ENCODE results near the gene RHCG.

RHCG gene

GRCh38 chr15:89502867-89503595 lies 6.6 kb upstream of the RHCG start:
- DNase-seq: no peak

GRCh38 chr15:89501646-89502045 lies 5.3 kb upstream of the RHCG start:
- DNase-seq: no peak

- no peak for DNase-seq
These were observed 4.3 kb upstream of the RHCG start for GRCh38 chr15:89500397-89501270.

GRCh38 chr15:89499156-89499555 lies 2.8 kb upstream of the RHCG start:
- no peak for DNase-seq

GRCh38 chr15:89498574-89498906 lies 2.2 kb upstream of the RHCG start:
- no peak for DNase-seq

- DNase-seq: no peak
These were observed 848 bp upstream of the RHCG start for GRCh38 chr15:89497231-89497630.

GRCh38 chr15:89495638-89496145 lies 691 bp downstream of the RHCG start:
- no peak for DNase-seq

- no peak for DNase-seq
These were observed 1.3 kb downstream of the RHCG start for GRCh38 chr15:89494941-89495637.

GRCh38 chr15:89494031-89494430 lies 2.4 kb downstream of the RHCG start:
- DNase-seq: no peak

GRCh38 chr15:89492934-89493631 lies 3.3 kb downstream of the RHCG start:
- no peak for DNase-seq

GRCh38 chr15:89492111-89492641 lies 4.2 kb downstream of the RHCG start:
- no peak for DNase-seq

GRCh38 chr15:89490814-89491315 lies 5.5 kb downstream of the RHCG start:
- DNase-seq: no peak

GRCh38 chr15:89490081-89490813 lies 6.1 kb downstream of the RHCG start:
- DNase-seq: no peak

GRCh38 chr15:89489376-89489775 lies 7.0 kb downstream of the RHCG start:
- DNase-seq: no peak

- no peak for DNase-seq
These were observed 8.6 kb downstream of the RHCG start for GRCh38 chr15:89487791-89488190.

- DNase-seq: peak; percentile 14
These were observed 9.7 kb downstream of the RHCG start for GRCh38 chr15:89486726-89487050.

- DNase-seq: no peak
These were observed 13.3 kb downstream of the RHCG start for GRCh38 chr15:89483079-89483478.

GRCh38 chr15:89482139-89482538 lies 14.2 kb downstream of the RHCG start:
- no peak for DNase-seq

GRCh38 chr15:89480505-89480904 lies 15.9 kb downstream of the RHCG start:
- no peak for DNase-seq

- DNase-seq: no peak
These were observed 17.2 kb downstream of the RHCG start for GRCh38 chr15:89479173-89479572.

- no peak for DNase-seq
These were observed 18.8 kb downstream of the RHCG start for GRCh38 chr15:89477411-89478242.
